Stimulated activated naive CD8-positive, alpha-beta T cell treated with anti-CD3 and anti-CD28 coated beads, Interleukin-15, Interleukin-2, amounts not matched to agents 100 ng/mL and 50 ng/mL, for 24 hours (primary cell): ENCODE data around the gene RNF150.

Experiments
- H3K27ac Mint-ChIP-seq: one replicate; pipeline ENCODE4 v1.8.0; 2021; ENCODE audit warnings: mild to moderate bottlenecking, mixed read lengths
- H3K27me3 Mint-ChIP-seq: one replicate; pipeline ENCODE4 v1.8.0; 2021; ENCODE audit warnings: mixed read lengths
- H3K36me3 Mint-ChIP-seq: one replicate; pipeline ENCODE4 v1.8.0; 2021; ENCODE audit warnings: low read depth, mixed read lengths
- H3K4me1 Mint-ChIP-seq: one replicate; pipeline ENCODE4 v1.8.0; 2021; ENCODE audit warnings: low read depth, mixed read lengths
- H3K4me3 Mint-ChIP-seq: one replicate; pipeline ENCODE4 v1.8.0; 2021; ENCODE audit warnings: mild to moderate bottlenecking, mixed read lengths
- H3K9me3 Mint-ChIP-seq: one replicate; pipeline ENCODE4 v1.8.0; 2021; ENCODE audit warnings: mixed read lengths

The RNF150 gene

DNA sequence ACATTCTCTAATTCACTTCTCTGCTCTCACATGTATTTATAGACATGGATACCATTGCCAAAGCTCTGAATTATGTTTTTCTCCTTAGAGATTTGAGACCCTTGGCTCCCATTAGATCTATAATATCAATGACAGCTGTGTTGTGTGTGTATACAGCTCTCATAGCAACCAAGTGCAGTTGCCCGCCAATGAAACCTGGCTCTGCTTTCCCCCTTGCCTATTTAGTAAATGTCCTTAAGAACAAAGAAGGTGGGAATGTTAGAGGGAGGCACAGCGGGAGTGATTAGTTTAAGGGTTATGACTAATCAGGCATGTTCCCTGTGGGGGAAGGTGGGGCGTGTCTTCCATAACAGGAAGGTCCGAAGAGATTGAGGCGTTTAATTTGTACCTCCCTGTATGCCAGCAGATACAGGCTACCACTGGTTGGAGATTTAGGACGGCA is 276.6 kb downstream of the RNF150 start:
- Mint-ChIP-seq H3K4me1 (no peaks in the 10 kb centered on the region), H3K27ac (no peak overlapping the region), H3K4me3 (no peak overlapping the region), H3K36me3 (no peaks in the 10 kb centered on the region), H3K9me3 (no peaks in the 10 kb centered on the region), H3K27me3 (peaks cover 11% of the 10 kb centered on the region)

DNA sequence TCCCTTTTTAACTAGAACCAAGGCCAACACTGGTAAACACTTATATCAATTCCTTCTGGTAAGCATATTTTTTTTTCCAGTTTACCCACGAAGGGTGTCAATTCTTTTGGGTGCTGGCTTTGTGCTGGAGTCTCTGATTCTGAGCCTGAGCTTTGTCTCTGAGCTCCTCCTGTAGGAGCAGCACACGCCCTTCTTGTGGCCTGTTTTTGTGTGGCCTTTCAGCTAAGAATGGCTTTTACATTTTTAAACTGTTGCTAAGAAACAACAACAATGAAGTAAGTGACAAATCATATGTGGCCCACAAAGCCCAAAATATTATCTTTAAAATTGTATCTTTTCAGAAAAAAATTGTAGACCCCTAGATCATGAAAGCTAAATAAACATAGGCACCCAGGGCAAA is 279.1 kb downstream of the RNF150 start:
- Mint-ChIP-seq H3K36me3 (no peaks in the 10 kb centered on the region), H3K4me1 (no peaks in the 10 kb centered on the region), H3K27me3 (peaks cover 20% of the 10 kb centered on the region), H3K27ac (no peak overlapping the region), H3K4me3 (no peak overlapping the region), H3K9me3 (no peaks in the 10 kb centered on the region)

DNA sequence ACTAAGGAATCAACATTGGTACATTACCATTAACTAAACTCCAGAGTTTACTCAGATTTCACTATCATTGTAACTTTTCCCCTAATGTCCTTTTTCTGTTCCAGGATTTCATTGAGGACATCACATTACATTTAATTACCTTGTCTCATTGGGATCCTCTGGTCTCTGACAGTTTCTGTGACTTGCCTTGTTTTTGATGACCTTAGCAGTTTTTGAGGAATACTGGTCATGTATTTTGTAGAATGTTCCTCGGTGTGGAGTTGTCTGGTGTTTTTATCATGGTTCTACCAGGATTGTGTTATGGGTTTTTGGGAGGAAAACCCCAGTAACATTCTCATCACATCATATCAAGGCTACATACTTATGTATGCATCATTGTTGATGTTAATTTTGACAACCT is 281.5 kb downstream of the RNF150 start:
- H3K36me3 Mint-ChIP-seq, result no peaks in the 10 kb centered on the region
- no peaks in the 10 kb centered on the region for H3K9me3 Mint-ChIP-seq
- H3K4me1 Mint-ChIP-seq, result no peaks in the 10 kb centered on the region
- no peak overlapping the region for H3K4me3 Mint-ChIP-seq
- peaks cover 21% of the 10 kb centered on the region for H3K27me3 Mint-ChIP-seq
- no peak overlapping the region for H3K27ac Mint-ChIP-seq

DNA sequence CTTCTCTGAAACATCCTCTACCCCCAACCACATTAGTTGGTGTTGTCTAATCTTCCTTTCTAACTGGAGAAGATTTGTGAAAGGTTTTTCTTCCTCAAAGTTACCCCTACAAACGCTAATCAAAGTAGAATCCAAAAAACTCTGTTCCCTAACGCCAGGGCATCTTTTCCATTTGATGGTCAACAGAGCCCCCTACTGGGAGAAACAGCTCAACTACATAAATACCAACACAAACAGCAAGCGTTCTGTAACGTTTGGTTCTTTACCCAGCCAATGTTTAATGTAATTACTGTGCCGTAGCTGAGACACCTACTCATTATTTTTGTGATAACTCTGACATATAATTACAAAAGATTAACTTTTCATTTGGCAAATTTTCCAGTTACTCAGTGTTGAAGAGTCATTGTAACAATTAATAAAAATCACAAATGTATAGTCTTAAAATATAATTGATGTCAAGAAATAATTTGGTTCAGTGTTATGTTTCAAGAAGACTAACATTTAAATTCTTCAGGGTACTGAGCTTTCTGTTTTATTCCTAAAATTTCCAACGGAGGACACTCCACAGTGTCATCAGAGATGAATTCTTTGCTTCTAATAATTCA is 282.1 kb downstream of the RNF150 start:
- Mint-ChIP-seq H3K4me1 (no peaks in the 10 kb centered on the region), H3K4me3 (no peak overlapping the region), H3K36me3 (no peaks in the 10 kb centered on the region), H3K27ac (no peak overlapping the region), H3K27me3 (peaks cover 17% of the 10 kb centered on the region), H3K9me3 (no peaks in the 10 kb centered on the region)

DNA sequence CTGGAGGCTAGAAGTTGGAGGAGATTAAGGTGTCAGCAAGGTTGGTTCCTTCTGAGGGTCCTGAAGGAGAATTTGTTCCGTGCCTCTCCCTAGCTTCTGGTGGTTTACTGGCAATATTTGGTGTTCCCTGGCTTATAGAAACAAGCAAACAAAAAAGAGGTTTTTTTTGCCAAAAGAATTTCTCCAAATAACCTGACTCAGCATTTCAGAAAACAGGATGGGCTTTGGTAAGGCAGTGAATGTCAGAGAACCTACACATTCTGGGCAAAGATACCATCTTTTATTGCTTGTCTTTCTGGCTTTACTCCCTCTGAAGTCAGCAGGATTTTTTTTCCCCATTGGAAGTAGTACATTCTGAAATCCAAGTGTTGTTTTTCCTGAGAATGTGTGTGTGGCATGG is 283.7 kb downstream of the RNF150 start:
- H3K36me3 Mint-ChIP-seq, result no peaks in the 10 kb centered on the region
- H3K4me1 Mint-ChIP-seq, result no peaks in the 10 kb centered on the region
- H3K27ac Mint-ChIP-seq, result no peak overlapping the region
- no peak overlapping the region for H3K4me3 Mint-ChIP-seq
- H3K27me3 Mint-ChIP-seq, result peaks cover 17% of the 10 kb centered on the region
- no peaks in the 10 kb centered on the region for H3K9me3 Mint-ChIP-seq

DNA sequence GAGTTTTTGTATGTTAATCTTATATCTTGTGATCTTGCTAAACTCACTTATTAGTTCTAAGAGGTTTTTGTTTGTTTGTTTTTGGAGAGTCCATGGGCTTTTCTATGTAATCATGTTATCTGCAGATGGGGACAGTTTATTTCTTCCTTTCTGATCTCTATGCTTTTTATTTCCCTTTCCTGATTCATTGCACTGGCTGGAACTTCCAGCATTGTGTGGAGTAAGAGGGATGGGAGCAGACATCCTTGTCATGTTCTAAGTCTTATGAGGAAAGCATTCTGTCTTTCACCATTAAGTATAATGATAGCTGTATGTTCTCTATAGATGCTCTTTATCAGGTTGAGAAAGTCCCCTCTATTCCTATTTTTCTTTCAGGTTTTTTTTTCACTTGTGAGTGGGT is 286.5 kb downstream of the RNF150 start:
- H3K36me3 Mint-ChIP-seq, result no peaks in the 10 kb centered on the region
- no peaks in the 10 kb centered on the region for H3K9me3 Mint-ChIP-seq
- no peak overlapping the region for H3K27ac Mint-ChIP-seq
- H3K27me3 Mint-ChIP-seq, result peaks cover 15% of the 10 kb centered on the region
- H3K4me3 Mint-ChIP-seq, result no peak overlapping the region
- H3K4me1 Mint-ChIP-seq, result no peaks in the 10 kb centered on the region

DNA sequence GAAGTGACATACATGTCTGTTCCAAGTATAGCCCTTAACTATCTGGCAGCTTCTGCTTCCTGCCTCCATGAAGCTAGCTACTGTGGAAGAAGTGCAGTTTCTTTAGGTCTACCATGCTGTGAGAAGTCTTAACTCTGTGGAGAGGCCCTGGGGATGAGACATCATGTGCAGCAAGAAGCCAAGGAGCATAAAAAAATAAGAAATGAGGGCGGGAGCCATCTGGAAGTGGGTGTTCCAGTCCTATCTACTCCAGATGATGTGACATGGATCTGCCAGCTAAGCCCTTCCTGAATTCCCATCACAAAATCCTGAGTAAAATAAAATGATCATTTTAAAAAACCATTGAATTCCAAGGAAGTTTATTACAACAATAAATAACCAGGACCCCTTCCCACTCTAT is 289.2 kb downstream of the RNF150 start:
- no peak overlapping the region for H3K27ac Mint-ChIP-seq
- H3K9me3 Mint-ChIP-seq, result no peaks in the 10 kb centered on the region
- H3K4me1 Mint-ChIP-seq, result no peaks in the 10 kb centered on the region
- no peak overlapping the region for H3K4me3 Mint-ChIP-seq
- H3K36me3 Mint-ChIP-seq, result no peaks in the 10 kb centered on the region
- peaks cover 5% of the 10 kb centered on the region for H3K27me3 Mint-ChIP-seq

DNA sequence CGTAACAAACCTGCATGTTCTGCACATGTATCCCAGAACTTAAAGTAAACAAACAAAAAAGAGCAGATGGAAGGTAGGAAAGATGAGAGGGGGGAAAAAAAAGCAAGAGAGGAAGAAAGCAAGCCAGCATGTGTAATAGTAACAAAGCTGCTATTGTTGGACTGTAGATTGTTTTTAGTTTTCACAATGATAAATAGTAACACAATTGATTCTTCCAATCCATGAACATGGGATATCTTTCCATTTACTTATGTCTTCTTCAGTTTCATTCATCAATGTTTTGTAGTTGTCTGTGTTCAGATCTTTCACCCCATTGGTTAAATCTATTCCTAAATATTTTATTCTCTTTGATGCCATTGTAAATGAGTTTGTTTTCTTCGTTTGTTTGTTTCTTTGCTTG is 292.1 kb downstream of the RNF150 start:
- Mint-ChIP-seq H3K4me1 (no peaks in the 10 kb centered on the region), H3K9me3 (no peaks in the 10 kb centered on the region), H3K27me3 (no peaks in the 10 kb centered on the region), H3K4me3 (no peak overlapping the region), H3K27ac (no peak overlapping the region), H3K36me3 (no peaks in the 10 kb centered on the region)

DNA sequence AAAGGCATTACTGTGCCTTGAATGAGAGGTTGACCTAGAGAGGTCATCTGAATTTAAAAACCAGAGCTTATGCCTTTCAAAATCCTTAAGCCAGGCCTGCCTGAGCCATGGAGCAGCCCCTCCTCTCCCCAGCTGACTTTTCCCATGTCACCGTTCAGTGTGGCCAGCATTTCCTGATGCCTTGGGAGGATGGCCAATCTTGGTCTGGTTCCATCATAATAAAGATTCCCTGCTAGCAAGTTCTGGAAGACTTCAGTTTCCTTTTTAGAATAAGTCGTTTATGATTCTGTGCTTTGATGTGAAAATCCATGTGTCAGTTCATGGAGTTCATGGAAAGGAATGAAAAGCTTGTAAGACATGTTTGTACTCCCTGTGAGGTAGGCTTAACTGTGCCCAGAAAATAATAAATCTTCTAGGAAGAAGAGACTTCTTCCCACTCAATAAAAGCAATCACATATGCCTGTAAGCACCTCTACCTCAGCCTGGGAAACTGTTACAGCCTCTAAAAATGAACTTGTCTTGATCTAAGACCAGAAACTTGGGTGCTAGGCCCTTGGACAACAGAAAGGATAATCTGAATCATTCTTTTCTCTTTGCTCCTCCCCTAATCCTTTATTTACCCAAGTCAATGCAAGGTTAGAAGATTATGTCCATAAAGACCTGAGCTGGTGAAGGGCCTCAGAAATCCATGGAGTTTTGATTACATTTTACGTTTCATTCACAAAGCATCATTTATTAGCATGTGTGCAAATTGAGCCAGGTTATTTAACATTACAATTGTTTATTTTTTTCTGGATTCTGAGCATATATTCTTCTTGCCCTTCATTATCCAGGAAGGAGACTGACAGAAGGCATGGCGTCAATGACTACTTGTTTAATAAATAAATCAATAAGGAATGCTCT is 293.1 kb downstream of the RNF150 start:
- H3K9me3 Mint-ChIP-seq, result no peaks in the 10 kb centered on the region
- H3K27ac Mint-ChIP-seq, result no peak overlapping the region

DNA sequence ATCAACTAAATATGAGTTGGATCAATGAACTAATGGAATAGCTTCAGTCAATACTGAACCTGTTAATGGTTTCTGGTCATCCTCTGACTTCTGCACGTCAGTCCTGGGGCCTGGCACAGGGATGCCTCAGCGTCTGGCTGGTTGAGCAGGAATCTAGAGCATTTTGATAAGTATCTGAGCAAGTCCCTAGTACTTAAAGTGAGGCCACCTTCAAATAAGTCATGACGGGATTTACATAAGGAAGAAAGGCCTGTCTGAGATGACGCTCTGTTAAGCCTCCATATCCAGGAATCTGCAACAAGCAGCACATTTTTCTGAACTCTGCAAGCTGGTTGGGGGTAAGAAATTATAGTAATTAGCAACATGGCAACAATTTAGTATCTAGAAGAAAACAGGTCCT is 293.9 kb downstream of the RNF150 start:
- Mint-ChIP-seq H3K4me1 (no peaks in the 10 kb centered on the region), H3K9me3 (no peaks in the 10 kb centered on the region), H3K4me3 (no peak overlapping the region), H3K36me3 (no peaks in the 10 kb centered on the region), H3K27me3 (no peaks in the 10 kb centered on the region), H3K27ac (no peak overlapping the region)

More for the DNA sequence above, 293.1 kb downstream of the RNF150 start:
- H3K27me3 Mint-ChIP-seq, result no peaks in the 10 kb centered on the region
- H3K4me1 Mint-ChIP-seq, result no peaks in the 10 kb centered on the region
- no peak overlapping the region for H3K4me3 Mint-ChIP-seq
- H3K36me3 Mint-ChIP-seq, result no peaks in the 10 kb centered on the region

DNA sequence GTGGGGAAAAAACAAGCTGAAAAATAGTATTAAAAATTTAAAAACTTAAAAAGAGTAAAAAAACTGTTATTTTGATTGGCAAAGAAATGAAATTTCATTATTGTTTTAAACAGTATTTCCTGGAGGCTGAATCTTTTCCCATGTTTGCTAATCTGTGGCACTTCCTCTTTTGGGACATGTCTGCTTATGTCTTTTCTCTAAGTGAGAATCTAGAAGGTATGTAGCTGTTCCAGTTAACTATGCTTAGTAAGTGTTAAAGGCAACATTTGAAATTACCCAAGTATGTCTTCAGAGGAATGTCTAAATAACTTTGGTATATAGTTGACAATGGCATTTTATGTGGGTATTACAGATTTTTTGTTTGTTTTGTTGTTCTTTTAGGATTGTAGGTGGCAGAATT is 295.5 kb downstream of the RNF150 start:
- Mint-ChIP-seq H3K4me1 (no peaks in the 10 kb centered on the region), H3K36me3 (no peaks in the 10 kb centered on the region), H3K27ac (no peak overlapping the region), H3K9me3 (no peaks in the 10 kb centered on the region), H3K27me3 (no peaks in the 10 kb centered on the region), H3K4me3 (no peak overlapping the region)

DNA sequence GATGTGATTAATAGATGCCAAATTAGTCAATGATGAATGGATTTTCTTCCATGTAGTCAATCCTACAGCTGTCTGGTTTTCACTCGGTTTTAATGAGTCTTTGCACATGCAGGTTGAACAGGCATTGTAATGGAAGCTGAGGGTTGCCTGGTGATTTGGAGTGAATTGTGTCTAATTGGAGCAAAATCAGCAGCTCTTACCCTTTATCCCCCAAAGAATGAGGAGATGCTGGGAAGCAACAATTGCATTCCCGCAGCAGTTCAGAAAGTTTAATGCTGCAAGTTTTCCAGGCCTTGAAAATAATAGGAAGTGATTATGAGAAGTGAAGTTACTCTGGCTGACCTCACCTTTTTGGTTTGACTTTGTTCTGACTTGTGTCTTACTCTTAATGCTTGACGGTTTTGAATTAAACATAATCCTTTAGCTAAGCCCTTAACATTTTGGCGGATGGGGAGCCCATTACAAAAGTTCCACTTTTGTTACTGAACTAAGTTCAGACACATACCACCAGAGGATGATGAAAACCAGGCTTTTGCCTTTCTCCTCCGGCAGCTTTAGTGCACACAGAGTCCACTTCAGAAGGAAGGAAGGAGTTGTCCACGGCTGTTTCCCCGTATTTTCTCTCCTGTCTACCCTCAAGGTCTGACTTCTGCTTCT is 298.3 kb downstream of the RNF150 start:
- peaks cover 3% of the 10 kb centered on the region for H3K27me3 Mint-ChIP-seq

DNA sequence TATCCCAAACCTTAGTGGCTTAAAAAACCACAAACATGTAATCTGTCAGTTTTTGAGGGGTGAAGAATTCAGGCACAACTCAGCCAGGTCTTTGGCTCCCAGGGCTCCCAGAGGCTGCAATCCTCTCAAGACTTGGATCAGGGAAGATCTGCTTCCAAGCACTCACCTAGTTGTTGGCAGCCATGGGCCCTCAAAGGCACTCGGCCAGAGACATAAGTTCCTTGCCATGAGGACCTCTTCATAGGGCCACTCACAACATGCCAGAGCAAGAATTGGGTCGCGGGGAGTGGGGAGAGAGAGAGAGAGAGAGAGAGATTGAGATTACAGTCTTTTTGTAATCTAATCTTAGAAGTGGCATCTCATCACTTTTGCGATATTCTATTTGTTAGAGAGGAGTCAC is 300.0 kb downstream of the RNF150 start:
- no peaks in the 10 kb centered on the region for H3K4me1 Mint-ChIP-seq
- no peak overlapping the region for H3K4me3 Mint-ChIP-seq
- no peak overlapping the region for H3K27ac Mint-ChIP-seq
- no peaks in the 10 kb centered on the region for H3K36me3 Mint-ChIP-seq
- H3K27me3 Mint-ChIP-seq, result peaks cover 7% of the 10 kb centered on the region
- no peaks in the 10 kb centered on the region for H3K9me3 Mint-ChIP-seq

More for the DNA sequence above, 298.3 kb downstream of the RNF150 start:
- Mint-ChIP-seq H3K4me3 (no peak overlapping the region), H3K9me3 (no peaks in the 10 kb centered on the region), H3K4me1 (no peaks in the 10 kb centered on the region), H3K36me3 (no peaks in the 10 kb centered on the region), H3K27ac (no peak overlapping the region)

DNA sequence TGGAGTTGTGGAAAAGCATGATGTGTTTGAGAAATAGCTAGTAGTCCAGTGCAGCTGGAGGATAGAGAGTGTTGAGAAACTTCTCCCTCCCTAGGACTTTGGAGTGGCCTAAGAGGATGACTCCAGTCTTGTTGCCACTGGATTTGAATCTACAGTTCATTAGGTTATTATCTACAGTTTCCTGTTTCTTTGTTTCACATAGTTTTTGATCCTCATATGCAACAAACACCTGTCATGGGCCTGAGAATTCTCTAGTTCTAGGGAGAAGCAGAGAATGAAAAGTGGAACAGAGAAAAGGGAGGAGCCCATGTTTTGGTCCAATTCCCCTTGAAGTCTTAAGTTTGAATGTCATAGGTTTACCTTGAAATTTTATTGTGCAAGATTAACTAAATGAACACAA is 303.4 kb downstream of the RNF150 start:
- H3K27me3 Mint-ChIP-seq, result peaks cover 12% of the 10 kb centered on the region
- no peak overlapping the region for H3K27ac Mint-ChIP-seq
- H3K9me3 Mint-ChIP-seq, result no peaks in the 10 kb centered on the region
- H3K4me1 Mint-ChIP-seq, result no peaks in the 10 kb centered on the region
- H3K4me3 Mint-ChIP-seq, result no peak overlapping the region
- no peaks in the 10 kb centered on the region for H3K36me3 Mint-ChIP-seq

DNA sequence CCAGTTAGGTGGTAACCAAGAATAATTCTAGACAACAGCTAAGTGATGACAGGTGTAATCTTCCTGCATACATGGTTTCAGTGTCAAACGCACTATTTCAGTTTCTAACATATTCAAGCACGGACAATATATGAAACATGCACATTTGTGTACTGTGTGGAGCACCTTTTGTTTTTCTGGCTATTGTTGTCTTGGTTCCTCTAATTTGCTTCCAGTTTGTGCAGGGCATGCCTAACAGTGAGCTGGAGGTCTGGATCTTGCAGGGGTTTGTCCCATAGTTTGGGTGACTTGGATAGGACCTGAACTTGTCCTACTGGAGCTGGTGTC is 306.6 kb downstream of the RNF150 start:
- Mint-ChIP-seq H3K4me1 (no peaks in the 10 kb centered on the region), H3K9me3 (no peaks in the 10 kb centered on the region), H3K4me3 (no peak overlapping the region), H3K36me3 (no peaks in the 10 kb centered on the region), H3K27ac (no peak overlapping the region), H3K27me3 (peaks cover 17% of the 10 kb centered on the region)
